Frontal cortex (tissue), 4 donors: ENCODE results near the gene EREG. TPM values are rescaled to one million over a fixed set of nuclear protein-coding genes. Genes with fewer than 3 reads are reported as not detected.
"Not testable (repeated sequence)": the region's sequence is repeated elsewhere in the genome, so short reads cannot be mapped to it uniquely, and the experiment has no call there.

ENCODE experiments used
- DNase-seq, 2 donors: peaks; one replicate each; pipeline ENCODE4 v3.0.0; 2012; ENCODE audit warnings: low spot score in 2 of 2
- FAIRE-seq: peaks from 2 replicates; lab custom pipeline; 2012; peaks lifted over from hg19 to GRCh38; lab: Jason Lieb, UNC
- total RNA-seq: library from RNA; depleted of rRNA; stranded (reverse); fragments of >200 nt; gene quantifications from one replicate; pipeline ENCODE4 v1.2.3, GENCODE V29; 2014
- donor health status: control.
- donor health status: control.
- donor health status: control.

EREG gene
- total RNA-seq, 1 donor from 2014 or later: not detected

DNA sequence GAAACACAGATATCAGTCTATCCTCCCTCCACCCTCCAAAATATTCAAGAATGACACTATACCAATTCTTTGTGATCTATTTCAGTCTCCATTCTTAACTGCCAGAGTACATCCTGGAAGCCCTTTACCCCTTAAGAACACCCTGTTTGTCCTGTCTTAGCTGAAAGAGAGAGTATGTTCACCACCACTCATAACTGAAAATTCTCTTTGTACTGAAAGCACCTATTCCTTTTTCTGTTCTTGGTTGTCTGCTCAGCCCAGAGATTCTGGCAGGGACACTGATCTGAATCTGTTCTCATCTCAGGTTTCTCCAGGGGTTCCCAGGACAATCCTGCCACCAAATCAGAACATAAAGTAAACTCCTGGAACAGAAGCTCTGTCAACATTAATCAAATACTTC lies 25.4 kb upstream of the EREG start:
- DNase-seq (no peak), FAIRE-seq (no peak)

GRCh38 chr4:74340421-74340820 lies 24.5 kb upstream of the EREG start:
- not testable (repeated sequence) for FAIRE-seq, DNase-seq

DNA sequence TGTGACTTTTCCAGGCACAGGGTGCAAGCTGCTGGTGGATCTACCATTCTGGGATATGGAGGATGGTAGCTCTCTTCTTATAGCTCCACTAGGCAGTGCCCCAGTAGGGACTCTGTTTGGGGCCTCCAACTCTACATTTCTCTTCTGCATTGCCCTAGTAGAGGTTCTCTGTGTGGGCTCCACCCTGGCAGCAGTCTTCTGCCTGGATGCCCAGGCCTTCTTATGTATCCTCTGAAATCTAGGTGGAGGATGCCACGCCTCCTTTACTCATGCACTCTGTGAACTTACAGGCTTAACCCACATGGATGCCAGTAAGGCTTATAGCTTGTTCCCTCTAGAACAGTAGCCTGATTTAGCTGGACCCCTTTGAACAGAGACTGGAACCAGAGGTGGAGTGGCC lies 20.9 kb upstream of the EREG start:
- DNase-seq: no peak
- no peak for FAIRE-seq

DNA sequence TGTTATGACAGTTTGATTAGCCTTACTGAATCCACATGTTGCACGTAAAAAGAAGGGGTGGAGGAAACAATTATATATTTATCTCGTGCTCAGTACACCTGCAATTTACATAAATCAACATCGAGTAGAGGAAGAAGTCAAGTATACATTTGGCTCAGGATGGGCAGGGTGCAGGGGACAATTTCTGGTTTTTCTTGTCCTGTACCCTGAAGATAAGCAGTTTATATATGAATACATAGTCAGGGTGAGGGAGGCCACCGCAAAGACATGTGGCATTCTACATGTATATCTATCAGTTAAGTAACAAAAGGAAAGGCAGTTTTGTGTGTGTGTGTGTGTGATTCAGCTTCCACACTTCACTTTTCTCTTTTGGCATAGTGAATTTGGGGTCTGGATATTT lies 11.1 kb upstream of the EREG start:
- no peak for FAIRE-seq
- no peak for DNase-seq

DNA sequence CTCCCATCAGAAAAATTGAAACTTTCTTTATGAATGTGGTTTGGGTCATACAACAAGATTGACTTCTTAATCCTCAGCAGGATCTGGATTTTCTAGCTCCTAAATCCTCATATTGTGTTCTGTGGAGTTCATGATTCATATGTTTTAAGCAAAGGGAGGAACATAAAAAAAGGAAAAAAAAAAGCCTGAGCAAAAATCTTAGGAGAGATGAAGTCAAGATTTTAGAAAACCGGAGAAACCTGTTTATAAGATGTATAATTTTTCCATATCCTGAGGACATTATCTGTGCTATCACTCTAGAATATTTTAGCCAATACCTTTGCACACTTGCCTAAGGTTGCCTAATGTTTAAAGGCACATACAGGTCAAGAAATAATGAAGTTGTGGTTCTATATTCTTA lies 7.0 kb upstream of the EREG start:
- FAIRE-seq (no peak), DNase-seq (no peak)

DNA sequence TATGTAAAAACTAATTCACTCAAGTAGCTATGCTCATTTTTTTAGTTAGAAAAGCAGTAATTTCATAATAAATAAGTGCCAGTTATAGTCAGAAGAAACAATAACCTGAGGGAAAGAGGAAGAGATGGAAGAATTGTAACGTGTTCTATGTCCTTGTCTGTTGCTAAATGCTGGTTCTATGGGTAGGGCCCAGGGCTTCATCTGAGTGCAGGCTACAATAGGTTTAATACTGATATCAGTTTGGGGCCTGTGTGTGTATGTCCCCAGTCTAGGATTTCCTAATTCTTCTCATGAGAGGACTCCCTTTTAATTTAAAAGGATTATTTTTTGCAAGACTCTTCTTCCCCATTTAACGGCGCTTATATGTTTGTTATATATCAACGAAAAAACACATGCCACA lies 3.3 kb upstream of the EREG start:
- no peak for FAIRE-seq
- no peak for DNase-seq

- DNase-seq (no peak), FAIRE-seq (no peak)
Measured at GRCh38 chr4:74362347-74362746, 2.6 kb upstream of the EREG start.

- DNase-seq (no peak), FAIRE-seq (no peak)
Measured at GRCh38 chr4:74364256-74364651, 691 bp upstream of the EREG start.

- DNase-seq: no peak
- FAIRE-seq: no peak
Measured at GRCh38 chr4:74365761-74366160, 816 bp downstream of the EREG start.

DNA sequence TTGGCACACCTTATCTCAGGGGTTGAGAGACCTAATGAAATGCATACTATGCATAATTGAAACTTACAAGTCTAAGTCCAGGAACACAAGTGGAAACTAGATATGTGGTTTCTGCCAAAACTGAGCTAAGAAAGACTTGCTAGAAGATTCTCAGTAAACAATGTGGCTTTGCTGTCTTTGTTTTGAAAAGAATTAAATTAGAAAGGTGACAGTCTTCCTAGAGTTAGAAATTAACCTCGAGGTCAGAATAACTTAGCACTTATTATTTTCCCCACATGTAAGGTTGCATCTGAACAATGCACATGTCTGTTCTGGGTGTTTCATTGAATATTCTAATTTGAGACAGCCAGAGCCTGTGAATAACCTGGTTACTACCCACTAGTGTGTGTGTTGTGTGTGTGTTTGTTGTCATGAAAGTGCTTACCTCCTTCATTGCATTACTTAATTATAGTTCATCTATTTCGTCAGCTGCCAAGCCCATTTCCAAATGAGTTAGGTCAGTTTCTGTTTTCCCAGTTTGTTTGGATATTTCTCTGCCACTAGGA lies 1.5 kb downstream of the EREG start:
- no peak for FAIRE-seq
- no peak for DNase-seq

DNA sequence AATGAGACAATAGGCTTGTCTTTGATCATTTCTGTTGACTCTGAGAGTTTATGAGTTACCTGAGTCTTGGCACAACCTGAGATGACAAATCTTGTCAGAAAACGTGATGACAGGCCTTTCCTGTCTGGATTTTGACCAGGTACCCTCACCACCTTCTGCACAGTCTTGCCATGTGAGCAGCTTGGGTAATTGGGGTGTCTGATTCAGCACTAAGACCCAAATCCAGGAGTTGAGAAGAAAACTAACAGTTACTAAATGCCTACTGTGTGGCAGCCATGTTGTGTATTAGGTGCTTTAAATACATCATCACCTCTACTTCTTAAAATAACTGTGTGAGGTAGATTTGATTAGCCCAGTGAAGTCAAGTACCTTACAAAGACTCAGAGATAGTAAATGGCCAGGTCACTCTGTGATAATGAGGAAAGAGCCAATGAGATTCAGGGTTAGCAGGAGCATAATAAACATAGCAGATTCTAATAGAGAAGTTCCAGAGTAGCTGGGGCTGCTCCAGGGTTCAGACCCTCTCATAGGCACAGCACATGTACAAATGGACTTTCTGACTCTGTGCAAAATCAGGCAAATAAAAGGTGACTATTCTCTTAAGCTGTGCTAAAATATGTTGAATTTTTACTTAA lies 2.8 kb downstream of the EREG start:
- DNase-seq (no peak), FAIRE-seq (no peak)

DNA sequence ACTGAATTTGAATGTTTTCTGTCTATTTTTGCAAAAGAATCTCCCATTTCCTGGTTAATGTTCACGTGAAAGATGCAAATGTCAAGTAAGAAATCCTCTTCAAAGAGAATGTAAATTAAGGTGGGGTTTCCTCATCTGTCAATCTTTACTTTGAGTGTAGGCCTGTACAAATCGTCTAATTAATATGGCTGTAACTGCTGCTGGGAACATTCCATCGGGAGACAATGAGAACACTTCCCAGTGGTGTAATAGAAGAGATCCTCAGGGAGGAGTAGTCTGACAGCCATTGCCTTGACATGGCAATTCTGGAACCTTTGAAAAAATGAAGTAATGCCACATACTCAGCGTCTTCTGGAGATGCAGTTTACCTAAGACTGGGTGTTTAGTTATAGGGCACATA lies 3.7 kb downstream of the EREG start:
- DNase-seq (no peak), FAIRE-seq (no peak)

GRCh38 chr4:74369855-74370254 lies 4.9 kb downstream of the EREG start:
- DNase-seq (no peak), FAIRE-seq (no peak)

DNA sequence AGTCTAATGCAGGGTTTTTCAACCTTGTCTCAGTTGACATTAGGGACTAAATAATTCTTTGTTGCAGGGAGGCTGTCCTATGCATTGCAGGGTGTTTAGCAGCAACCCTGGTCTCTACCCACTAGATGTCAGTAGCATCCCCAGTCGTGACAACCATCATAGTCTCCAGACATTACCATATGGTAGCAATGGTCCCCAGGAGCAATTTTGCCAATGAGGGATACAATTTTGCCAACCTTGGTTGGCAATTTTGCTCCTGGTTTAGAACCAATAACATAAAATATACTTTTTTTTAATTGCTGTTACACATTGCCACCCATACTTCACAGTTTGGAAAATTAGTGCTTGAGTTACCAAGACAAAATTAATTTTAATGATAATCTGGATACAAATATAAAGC lies 6.0 kb downstream of the EREG start:
- no peak for FAIRE-seq

GRCh38 chr4:74374128-74374527 lies 9.2 kb downstream of the EREG start:
- DNase-seq (no peak), FAIRE-seq (no peak)

More for the DNA sequence above, 6.0 kb downstream of the EREG start:
- peak in 1 of 2 donors; percentile 10 for DNase-seq

GRCh38 chr4:74374561-74375327 lies 9.8 kb downstream of the EREG start:
- no peak for FAIRE-seq
- no peak for DNase-seq

GRCh38 chr4:74375824-74376426 lies 11.0 kb downstream of the EREG start:
- DNase-seq (no peak), FAIRE-seq (no peak)

DNA sequence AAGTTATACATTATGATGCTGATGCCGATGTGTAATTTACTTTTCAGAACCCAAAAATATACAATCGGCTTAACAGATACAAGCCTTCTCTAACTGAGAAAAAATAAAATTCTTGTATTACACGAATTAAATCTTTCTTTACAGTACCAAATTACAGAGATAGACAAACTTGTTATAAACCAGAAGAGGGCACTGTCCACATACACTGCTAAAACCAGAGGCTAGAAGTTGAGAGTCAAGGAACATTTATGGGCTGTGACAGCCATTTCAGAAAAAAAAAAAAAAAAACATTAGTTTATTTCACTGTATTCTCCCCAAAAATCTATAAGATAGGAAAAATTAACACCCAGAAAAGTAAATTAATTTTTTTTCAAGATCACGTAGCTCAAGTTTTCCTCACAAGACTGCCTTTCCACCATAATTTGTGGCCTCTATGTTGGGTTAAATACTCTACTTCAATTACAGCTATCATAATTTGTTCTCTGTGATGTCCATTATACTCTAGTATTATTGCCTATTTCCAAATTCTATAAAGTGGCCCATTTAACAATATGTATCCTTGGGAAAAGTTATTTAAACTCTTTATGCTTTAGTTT lies 12.0 kb downstream of the EREG start:
- FAIRE-seq: peak; percentile 82
- DNase-seq: peak in 1 of 2 donors; percentile 41

- no peak for FAIRE-seq
- no peak for DNase-seq
Measured at GRCh38 chr4:74377714-74378113, 12.8 kb downstream of the EREG start.

DNA sequence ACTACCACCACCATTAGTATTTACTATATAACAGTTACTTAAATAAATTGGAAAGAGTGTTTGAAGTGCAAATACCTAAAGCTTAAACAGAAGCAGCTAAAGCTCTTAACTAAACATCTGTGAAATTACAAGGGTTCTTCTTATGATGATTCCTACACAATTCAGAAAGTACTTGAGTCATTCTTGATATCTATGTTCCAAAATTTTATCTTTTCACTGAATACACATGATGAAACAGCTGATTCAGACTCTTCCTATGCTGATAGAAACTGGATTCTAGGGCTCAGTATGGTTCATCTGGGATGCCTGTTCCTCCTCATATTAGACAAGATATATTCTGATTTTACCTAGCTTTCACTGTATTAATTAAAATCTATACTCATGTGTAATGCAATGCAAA lies 13.6 kb downstream of the EREG start:
- no peak for DNase-seq
- FAIRE-seq: no peak

- FAIRE-seq (no peak), DNase-seq (no peak)
Measured at GRCh38 chr4:74379912-74380311, 15.0 kb downstream of the EREG start.
